Osteoblast (primary cell): ENCODE results near the gene LY6G6F. TPM values are rescaled to one million over a fixed set of nuclear protein-coding genes. Genes with fewer than 3 reads are reported as not detected.

Experiments used
- DNase-seq: peaks from one replicate; pipeline ENCODE4 v3.0.0; 2011; ENCODE audit warnings: low spot score, mixed read lengths; ENCODE audit not compliant: insufficient read length; ENCODE audit errors: missing footprints
- H2AFZ ChIP-seq: 2 replicates; pipeline ENCODE4 v1.6.0; 2011; ENCODE audit warnings: mild to moderate bottlenecking, low read length
- H3K27ac ChIP-seq: 2 replicates; pipeline ENCODE4 v1.5.1; 2011; ENCODE audit warnings: mild to moderate bottlenecking, low read depth, low read length, moderate library complexity
- H3K27me3 ChIP-seq: 2 replicates; pipeline ENCODE4 v1.6.0; 2012; ENCODE audit warnings: mild to moderate bottlenecking, control low read depth, inconsistent platforms, low read length, moderate library complexity; ENCODE audit not compliant: insufficient read depth
- H3K36me3 ChIP-seq: 2 replicates; pipeline ENCODE4 v1.5.1; 2011; ENCODE audit warnings: mild to moderate bottlenecking, low read length, control low read depth, moderate library complexity; ENCODE audit not compliant: insufficient read depth
- H3K4me1 ChIP-seq: 2 replicates; pipeline ENCODE4 v1.5.1; 2011; ENCODE audit warnings: mild to moderate bottlenecking, low read length, control low read depth, moderate library complexity; ENCODE audit not compliant: insufficient read depth
- H3K4me2 ChIP-seq: 2 replicates; pipeline ENCODE4 v1.6.0; 2011; ENCODE audit warnings: mild to moderate bottlenecking, low read length; ENCODE audit not compliant: insufficient read depth
- H3K4me3 ChIP-seq: fragments of 200-600 bp; sonication (generic); 3 replicates; pipeline ENCODE4 v1.5.1; 2012; ENCODE audit warnings: mild to moderate bottlenecking, low read length, inconsistent platforms; ENCODE audit not compliant: insufficient read depth
- H3K79me2 ChIP-seq: 2 replicates; pipeline ENCODE4 v1.6.0; 2012; ENCODE audit warnings: mild to moderate bottlenecking, low read length, control low read depth, inconsistent platforms; ENCODE audit not compliant: insufficient read depth
- H3K9me3 ChIP-seq: 2 replicates; pipeline ENCODE4 v1.5.1; 2011; ENCODE audit warnings: low read depth, low read length, control low read depth
- H4K20me1 ChIP-seq: 2 replicates; pipeline ENCODE4 v1.6.0; 2012; ENCODE audit warnings: mild to moderate bottlenecking, low read length, control low read depth; ENCODE audit not compliant: insufficient read depth
- total RNA-seq: library from RNA; depleted of rRNA; stranded (reverse); fragments of >200 nt; gene quantifications from 2 replicates; pipeline ENCODE4 v1.2.3, GENCODE V29; 2012
- TF ChIP-seq, protein P1 (sequence below): IDR thresholded peaks from 2 replicates; pipeline ENCODE4 v1.5.1; 2011; ENCODE audit warnings: mild to moderate bottlenecking, low read depth, low read length, moderate library complexity; ENCODE audit errors: extremely low read depth

The LY6G6F gene
- total RNA-seq, 1 donor: not detected

DNA sequence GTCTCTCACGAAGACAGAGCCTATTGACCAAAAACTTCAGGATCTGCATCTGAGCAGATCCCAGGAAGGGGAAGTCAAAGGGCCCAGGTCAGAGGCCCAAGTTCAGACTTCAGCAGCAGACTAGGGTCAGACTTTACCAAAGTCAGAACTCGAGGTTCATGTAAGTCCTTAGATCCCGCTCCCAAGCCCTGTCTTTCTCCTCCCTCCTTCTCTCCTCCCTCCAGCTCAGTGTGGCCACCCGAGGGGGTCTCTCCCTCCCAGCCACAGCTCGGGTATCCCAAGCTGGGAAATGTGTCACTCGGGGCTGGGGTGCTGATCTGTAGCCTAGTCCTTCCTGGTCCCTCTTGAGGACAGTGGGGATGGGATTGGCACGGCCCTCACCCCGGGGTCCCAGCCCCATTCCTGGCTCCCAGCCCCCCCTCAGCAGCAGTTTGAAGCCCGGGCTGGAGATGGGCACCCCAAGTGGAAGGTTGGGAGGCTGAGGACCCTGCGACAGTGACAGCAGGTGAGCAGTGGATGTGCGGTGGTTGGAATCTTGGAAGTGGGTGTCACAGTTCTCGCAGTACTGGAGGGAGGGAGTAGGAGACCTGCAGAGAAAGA is 44.4 kb upstream of the LY6G6F start:
- Histone ChIP-seq H2AFZ (no peak overlapping the region), H3K4me1 (peaks cover 50% of the 10 kb centered on the region), H3K27ac (no peak overlapping the region), H3K36me3 (peaks cover 21% of the 10 kb centered on the region), H3K4me2 (no peak overlapping the region), H3K79me2 (peaks cover 64% of the 10 kb centered on the region), H3K27me3 (no peaks in the 10 kb centered on the region), H3K9me3 (no peaks in the 10 kb centered on the region), H3K4me3 (no peak overlapping the region), H4K20me1 (peaks cover 29% of the 10 kb centered on the region)
- TF ChIP-seq, protein P1, sequence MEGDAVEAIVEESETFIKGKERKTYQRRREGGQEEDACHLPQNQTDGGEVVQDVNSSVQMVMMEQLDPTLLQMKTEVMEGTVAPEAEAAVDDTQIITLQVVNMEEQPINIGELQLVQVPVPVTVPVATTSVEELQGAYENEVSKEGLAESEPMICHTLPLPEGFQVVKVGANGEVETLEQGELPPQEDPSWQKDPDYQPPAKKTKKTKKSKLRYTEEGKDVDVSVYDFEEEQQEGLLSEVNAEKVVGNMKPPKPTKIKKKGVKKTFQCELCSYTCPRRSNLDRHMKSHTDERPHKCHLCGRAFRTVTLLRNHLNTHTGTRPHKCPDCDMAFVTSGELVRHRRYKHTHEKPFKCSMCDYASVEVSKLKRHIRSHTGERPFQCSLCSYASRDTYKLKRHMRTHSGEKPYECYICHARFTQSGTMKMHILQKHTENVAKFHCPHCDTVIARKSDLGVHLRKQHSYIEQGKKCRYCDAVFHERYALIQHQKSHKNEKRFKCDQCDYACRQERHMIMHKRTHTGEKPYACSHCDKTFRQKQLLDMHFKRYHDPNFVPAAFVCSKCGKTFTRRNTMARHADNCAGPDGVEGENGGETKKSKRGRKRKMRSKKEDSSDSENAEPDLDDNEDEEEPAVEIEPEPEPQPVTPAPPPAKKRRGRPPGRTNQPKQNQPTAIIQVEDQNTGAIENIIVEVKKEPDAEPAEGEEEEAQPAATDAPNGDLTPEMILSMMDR: no peak
- DNase-seq: no peak

DNA sequence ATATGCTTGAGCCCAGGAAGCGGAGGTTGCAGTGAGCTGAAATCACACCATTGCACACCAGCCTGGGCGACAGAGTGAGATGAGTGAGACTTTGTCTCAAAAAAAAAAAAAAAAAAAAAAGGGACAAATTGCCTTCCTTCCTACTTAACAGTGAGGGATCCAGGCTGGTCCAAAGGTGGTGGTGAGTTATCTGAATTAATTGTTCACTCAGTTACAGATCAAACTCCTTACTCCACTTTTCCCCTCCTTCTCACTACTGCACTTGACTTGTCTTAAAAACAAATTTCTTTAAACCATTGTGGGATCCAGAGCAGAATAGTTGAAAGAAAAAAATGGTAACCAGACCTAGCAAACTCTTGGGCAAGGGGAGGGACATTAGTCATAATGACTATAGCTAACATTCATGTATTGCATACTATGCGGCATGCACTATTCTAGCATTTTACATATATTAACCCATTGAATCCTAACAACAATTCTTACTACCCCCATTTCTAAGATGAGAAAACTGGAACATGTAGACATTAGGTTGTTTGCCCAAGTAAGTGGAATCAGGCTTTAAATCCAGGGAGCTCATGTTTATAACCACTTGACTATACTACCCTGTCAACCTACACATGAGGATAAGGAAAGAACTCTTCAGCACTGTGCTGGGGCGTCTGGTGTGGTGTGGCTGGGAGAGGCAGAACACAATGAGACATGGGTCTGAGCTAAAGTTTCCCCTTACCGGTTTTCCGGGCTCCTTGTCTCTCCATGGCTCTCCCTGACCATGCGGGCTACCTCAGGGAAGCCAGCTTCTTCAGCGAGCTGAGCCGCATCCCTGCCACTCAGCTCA is 43.3 kb upstream of the LY6G6F start:
- Histone ChIP-seq H3K79me2 (peaks cover 64% of the 10 kb centered on the region), H3K4me2 (peak overlapping the region; percentile 99)
- peak; percentile 96 for DNase-seq

DNA sequence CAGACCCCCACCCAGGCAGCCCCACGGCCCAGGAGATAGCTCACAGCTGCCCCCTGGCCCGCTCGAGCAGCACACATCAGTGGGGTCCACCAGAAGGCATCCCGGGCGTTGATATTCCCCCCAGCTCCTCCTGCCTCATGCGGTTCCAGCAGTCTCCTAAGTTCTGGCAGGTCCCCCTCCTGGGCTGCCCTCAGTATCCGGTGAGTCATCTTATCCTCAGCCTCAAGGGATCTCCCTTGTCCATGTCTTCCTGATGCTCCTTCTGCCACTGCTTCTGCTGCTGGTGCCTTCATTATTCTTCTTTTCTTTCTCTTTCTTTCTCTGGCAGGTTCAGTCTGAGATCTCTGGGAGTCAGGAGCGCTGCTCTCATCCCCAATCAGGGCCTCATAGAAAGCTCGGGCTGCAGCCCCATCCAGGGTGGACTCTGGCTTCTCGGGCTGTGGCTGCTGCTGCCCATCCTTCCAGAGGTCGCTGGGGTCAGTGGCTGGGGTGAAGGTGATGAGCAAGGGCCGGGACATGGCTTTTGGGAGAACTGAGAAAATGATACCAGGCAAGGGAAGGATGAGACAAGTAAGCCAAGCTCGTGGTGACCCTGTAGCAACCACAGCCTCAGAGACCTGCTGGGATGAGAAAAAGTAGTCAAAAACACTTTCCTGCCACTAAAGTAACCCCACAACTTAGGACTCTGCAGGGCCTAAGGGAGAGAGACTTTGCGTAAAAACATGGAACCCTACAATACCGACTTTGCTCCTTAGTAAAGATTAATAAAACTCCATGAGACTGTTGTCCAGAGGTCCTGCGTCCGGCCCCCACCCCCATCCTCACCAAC is 42.5 kb upstream of the LY6G6F start:
- Histone ChIP-seq H3K27ac (peak overlapping the region; percentile 91), H4K20me1 (peaks cover 19% of the 10 kb centered on the region), H3K4me2 (peak overlapping the region; percentile 99), H3K36me3 (peaks cover 31% of the 10 kb centered on the region), H3K4me3 (peak overlapping the region; percentile 84), H2AFZ (peak overlapping the region; percentile 92), H3K27me3 (no peaks in the 10 kb centered on the region), H3K79me2 (peaks cover 64% of the 10 kb centered on the region), H3K4me1 (peaks cover 43% of the 10 kb centered on the region), H3K9me3 (no peaks in the 10 kb centered on the region)
- TF ChIP-seq, protein P1: no peak
- peak; percentile 93 for DNase-seq

More for the DNA sequence above, 43.3 kb upstream of the LY6G6F start:
- Histone ChIP-seq H3K36me3 (peaks cover 23% of the 10 kb centered on the region), H4K20me1 (peaks cover 23% of the 10 kb centered on the region), H3K4me3 (peak overlapping the region; percentile 84), H3K27me3 (no peaks in the 10 kb centered on the region), H3K27ac (peak overlapping the region; percentile 91), H3K9me3 (no peaks in the 10 kb centered on the region), H3K4me1 (peaks cover 48% of the 10 kb centered on the region), H2AFZ (no peak overlapping the region)
- TF ChIP-seq, protein P1: no peak
